GM12878 (cell line): ENCODE measurements around the gene SHROOM1. TPM values are rescaled to one million over a fixed set of nuclear protein-coding genes. Genes with fewer than 3 reads are reported as not detected.

Source experiments
- ATAC-seq: fragments of 200-7000 bp; cut with Tn5 transposase; 3 replicates; pipeline ENCODE4 v1.9.1; 2020; ENCODE audit warnings: mild to moderate bottlenecking, moderate library complexity
- BruUV-seq: library from RNA; stranded (reverse); fragments of 400-500 nt; replicated peaks from 2 replicates; lab custom pipeline; 2021; lab: Mats Ljungman, UMichigan
- CTCF ChIA-PET: fragments of 300-600 bp; sonication (Branson Sonifier 250); formaldehyde crosslinking; extraction: SDS; loops from one replicate; lab custom pipeline; 2021; ENCODE audit warnings: inconsistent platforms; lab: Yijun Ruan, JAX
- POLR2A ChIA-PET: fragments of 350-600 bp; formaldehyde crosslinking; extraction: SDS; loops from one replicate; lab custom pipeline; 2021; ENCODE audit warnings: inconsistent platforms; lab: Charles Lee
- RAD21 ChIA-PET: fragments of 300-600 bp; sonication (Branson Sonifier 250); formaldehyde crosslinking; loops from one replicate; lab custom pipeline; 2023; ENCODE audit warnings: antibody characterized with exemption; ENCODE audit not compliant: unreplicated experiment; lab: Charles Lee
- SMC1A ChIA-PET: fragments of 300-600 bp; sonication (Branson Sonifier 250); formaldehyde crosslinking; loops from one replicate; lab custom pipeline; 2023; ENCODE audit not compliant: unreplicated experiment, uncharacterized antibody; lab: Charles Lee
- DNase-seq: peaks from one replicate; pipeline ENCODE4 v3.0.0-alpha.2; 2011; ENCODE audit warnings: low read depth, low spot score
- FAIRE-seq: peaks from 3 replicates; lab custom pipeline; 2011; peaks lifted over from hg19 to GRCh38; lab: Jason Lieb, UNC
- H2AFZ ChIP-seq: 2 replicates; pipeline ENCODE4 v1.6.0; 2011; ENCODE audit warnings: low read depth, low read length, control low read depth; ENCODE audit not compliant: control insufficient read depth
- H3K27ac ChIP-seq: 2 replicates; pipeline ENCODE4 v1.5.1; 2011; ENCODE audit warnings: control low read depth; ENCODE audit not compliant: control insufficient read depth, insufficient read depth
- H3K27me3 ChIP-seq, 2 experiments: replicated peaks in 1 of 2; 2 replicates each; pipeline versions ENCODE4 v1.6.0 to v1.6.1; 2011; ENCODE audit warnings: low read length in 1 of 2; ENCODE audit not compliant: control insufficient read depth in 2 of 2, insufficient read depth in 2 of 2
- H3K36me3 ChIP-seq, 2 experiments: 2 replicates each; pipeline ENCODE4 v1.5.1; 2011; ENCODE audit warnings: low read length in 1 of 2; ENCODE audit not compliant: control insufficient read depth in 2 of 2, insufficient read depth in 2 of 2
- H3K4me1 ChIP-seq: 2 replicates; pipeline ENCODE4 v1.6.1; 2011; ENCODE audit warnings: mild to moderate bottlenecking, low read length, moderate library complexity, mixed read lengths; ENCODE audit not compliant: control insufficient read depth, insufficient read depth
- H3K4me2 ChIP-seq: 2 replicates; pipeline ENCODE4 v1.6.0; 2011; ENCODE audit warnings: control low read depth; ENCODE audit not compliant: control insufficient read depth, insufficient read depth
- H3K4me3 ChIP-seq: fragments of 200-600 bp; sonication (generic); 2 replicates; pipeline ENCODE4 v1.5.1; 2016
- H3K79me2 ChIP-seq: 2 replicates; pipeline ENCODE4 v1.6.0; 2011; ENCODE audit warnings: low read length; ENCODE audit not compliant: control insufficient read depth, insufficient read depth
- H3K9ac ChIP-seq: 2 replicates; pipeline ENCODE4 v1.8.0; 2011; ENCODE audit warnings: low read length, control low read depth, mixed read lengths; ENCODE audit not compliant: control insufficient read depth, insufficient read depth
- H3K9me3 ChIP-seq: replicated peaks from 3 replicates; pipeline ENCODE4 v1.5.1; 2011; ENCODE audit warnings: mild to moderate bottlenecking, low read length; ENCODE audit not compliant: control insufficient read depth, insufficient read depth
- H4K20me1 ChIP-seq: 2 replicates; pipeline ENCODE4 v1.6.0; 2011; ENCODE audit not compliant: control insufficient read depth, insufficient read depth
- ASH2L ChIP-seq: fragments of 300-600, 200-600 bp; sonication (generic); IDR thresholded peaks from 2 replicates; pipeline ENCODE4 v1.6.1; 2017; ENCODE audit warnings: low read depth, mild to moderate bottlenecking, borderline replicate concordance
- ATF2 ChIP-seq: IDR thresholded peaks from 2 replicates; pipeline ENCODE4 v1.6.1; 2012; ENCODE audit warnings: low read length, inconsistent platforms
- BACH1 ChIP-seq: fragments of 450-650 bp; IDR thresholded peaks from 2 replicates; pipeline ENCODE4 v1.6.1; 2017; ENCODE audit warnings: mild to moderate bottlenecking, borderline replicate concordance
- BCL11A ChIP-seq: IDR thresholded peaks from 2 replicates; pipeline ENCODE4 v1.6.1; 2011; ENCODE audit warnings: low read depth, low read length
- BCL3 ChIP-seq: IDR thresholded peaks from 2 replicates; pipeline ENCODE4 v1.6.1; 2011; ENCODE audit warnings: borderline replicate concordance, low read depth, mild to moderate bottlenecking, moderate library complexity, low read length; ENCODE audit not compliant: insufficient read depth, poor library complexity, severe bottlenecking
- CREM ChIP-seq: IDR thresholded peaks from 2 replicates; pipeline ENCODE4 v1.6.1; 2014; ENCODE audit warnings: antibody characterized with exemption, low read depth
- IKZF2 ChIP-seq, 2 experiments: fragments of 450-650 bp; IDR thresholded peaks; 2 replicates each; pipeline ENCODE4 v1.6.1; 2017; ENCODE audit warnings: mild to moderate bottlenecking in 2 of 2, moderate library complexity in 2 of 2
- IRF4 ChIP-seq: IDR thresholded peaks from 2 replicates; pipeline ENCODE4 v1.6.1; 2011; ENCODE audit warnings: low read depth, low read length
- MXI1 ChIP-seq: fragments of 150-350 bp; IDR thresholded peaks from 2 replicates; pipeline ENCODE4 v1.6.1; 2011; ENCODE audit warnings: low read depth, mild to moderate bottlenecking, inconsistent platforms, low read length, improper control_type of control experiment
- NFXL1 ChIP-seq: fragments of 450-650 bp; IDR thresholded peaks from 2 replicates; pipeline ENCODE4 v1.6.1; 2017; ENCODE audit warnings: antibody characterized with exemption, mild to moderate bottlenecking, borderline replicate concordance
- NR2C2 ChIP-seq: IDR thresholded peaks from 2 replicates; pipeline ENCODE4 v1.6.1; 2011; ENCODE audit warnings: borderline replicate concordance, low read depth; ENCODE audit not compliant: control insufficient read depth, insufficient read length
- NRF1 ChIP-seq: conservative IDR thresholded peaks from 2 replicates; pipeline ENCODE4 v1.6.1; 2011; ENCODE audit warnings: mild to moderate bottlenecking, low read depth, low read length, improper control_type of control experiment
- SP1 ChIP-seq: IDR thresholded peaks from one replicate; pipeline ENCODE4 v1.6.1; 2011; ENCODE audit warnings: low read depth, low read length
- YBX1 ChIP-seq: fragments of 450-650 bp; IDR thresholded peaks from 2 replicates; pipeline ENCODE4 v1.6.1; 2016; ENCODE audit warnings: antibody characterized with exemption
- ZBTB33 ChIP-seq: fragments of 450-650 bp; IDR thresholded peaks from 2 replicates; pipeline ENCODE4 v1.6.1; 2017; ENCODE audit warnings: mild to moderate bottlenecking
- ZNF217 ChIP-seq: fragments of 450-650 bp; IDR thresholded peaks from 2 replicates; pipeline ENCODE4 v1.6.1; 2017; ENCODE audit warnings: antibody characterized with exemption, mild to moderate bottlenecking
- ZZZ3 ChIP-seq: IDR thresholded peaks from 2 replicates; pipeline ENCODE4 v1.6.1; 2011; ENCODE audit warnings: low read depth; ENCODE audit not compliant: control insufficient read depth, insufficient read length
- WGBS: methylation state at CpG from one replicate; pipeline ENCODE4 v1.1.6; 2016; ENCODE audit warnings: low lambda C conversion rate; ENCODE audit not compliant: insufficient replicate concordance, insufficient coverage; ENCODE audit errors: missing lambda C conversion rate; 5-methylcytosine and 5-hydroxymethylcytosine counted together
- in situ Hi-C: fragments of 300-500 bp; cut with MboI; formaldehyde crosslinking; loops from 9 replicates; pipeline ENCODE4 v1.14.3; 2018; ENCODE audit warnings: mixed read lengths
- intact Hi-C: fragments of 100-400 bp; cut with micrococcal nuclease; formaldehyde crosslinking; loops from one replicate; pipeline ENCODE4 v1.14.2; 2022; ENCODE audit not compliant: unreplicated experiment
- polyA plus RNA-seq, 11 experiments: library from polyadenylated mRNA; depleted of rRNA in 4 of 11; unstranded in 6 of 11; stranded (reverse) in 5 of 11; fragments of >200 nt; fragmentation: Nextera tagmentation in 4 of 11; fragmentation: Illumina TruSeq in 1 of 11; extraction: Ambion mirVana in 4 of 11; extraction: Trizol in 1 of 11; gene quantifications; 1 replicate in 1 of 11; 2 replicates in 10 of 11; pipeline versions ENCODE4 v1.2.1 to v1.2.3, GENCODE V29; 2011 to 2016; ENCODE audit warnings: inconsistent platforms in 2 of 11, missing spikeins in 2 of 11, low read depth in 1 of 11
- total RNA-seq, 4 experiments: library from RNA; depleted of rRNA in 3 of 4; stranded (reverse); fragments of >200 nt in 3 of 4; fragmentation: Illumina TruSeq in 1 of 4; extraction: Trizol in 1 of 4; gene quantifications; 2 replicates each; pipeline versions ENCODE4 v1.2.1 to v1.2.3, GENCODE V29; 2013 to 2021

The SHROOM1 gene
- total and polyA plus RNA-seq, 10 of the 15 experiments (the other 5 are each of a cell fraction or from before 2014, with no cell fraction given) = 0.05 to 3.9 (median 1.3) TPM

- TF ChIP-seq BCL3 (no peak), NR2C2 (no peak), SP1 (no peak), IRF4 (no peak), BACH1 (no peak), MXI1 (no peak), ASH2L (no peak), NFXL1 (no peak), NRF1 (no peak)
Measured at GRCh38 chr5:132822650-132823480, 7.6 kb downstream of the SHROOM1 start (continued).

GRCh38 chr5:132821791-132822190 is 8.7 kb downstream of the SHROOM1 start:
- FAIRE-seq = no peak
- intact Hi-C loops = loop anchor here (2.0 to 5.0 kb wide), 4 partner anchors 71 to 321 kb away; partner anchors contain the start of gene KIF3A
- CTCF ChIA-PET = interaction anchor here (0.6 to 7.7 kb wide), 12 partner anchors 14 to 320 kb away, joined by 3 to 159 read pairs (median 25); partner anchors contain the start of gene CCNI2

More at GRCh38 chr5:132821791-132822190, 8.7 kb downstream of the SHROOM1 start:
- Histone ChIP-seq H4K20me1 (no peaks in the 10 kb centered on the region), H3K27me3 (peaks cover 0 to 2% of the 10 kb centered on the region in 2 experiments; a peak in 3 of 4 replicates), H2AFZ (no peak overlapping the region), H3K4me3 (no peak overlapping the region), H3K9ac (no peak overlapping the region), H3K4me1 (no peaks in the 10 kb centered on the region; the same call in 1 of the 2 replicates), H3K79me2 (no peaks in the 10 kb centered on the region), H3K27ac (no peak overlapping the region), H3K36me3 (no peaks in the 10 kb centered on the region), H3K4me2 (no peak overlapping the region), H3K9me3 (no peaks in the 10 kb centered on the region)
- no TSS peak for BruUV-seq
- POLR2A ChIA-PET = interaction anchor here (6.2 kb wide), 1 partner anchor 15 kb away, joined by 41 read pairs; no protein-coding TSS in a partner anchor
- 100% methylated on average over 1 of the region's 1 CpG for WGBS
- SMC1A ChIA-PET = interaction anchor here (0.7 to 10.9 kb wide), 7 partner anchors 13 to 315 kb away, joined by 3 to 129 read pairs (median 55); no protein-coding TSS in a partner anchor
- RAD21 ChIA-PET = interaction anchor here (1.5 to 7.7 kb wide), 7 partner anchors 13 to 321 kb away, joined by 3 to 106 read pairs (median 30); partner anchors contain the start of gene CCNI2
- no peak for TF ChIP-seq ATF2
- no peak for TF ChIP-seq YBX1
- no peak for TF ChIP-seq IKZF2 (IDR thresholded peaks at IDR 0.05)
- TF ChIP-seq CREM = no peak
- no peak for TF ChIP-seq ZBTB33
- no peak for TF ChIP-seq BCL11A
- no peak for TF ChIP-seq ZNF217
- no peak for TF ChIP-seq ZZZ3
- in situ Hi-C loops = loop anchor here (10.0 kb wide), 1 partner anchor 297 kb away; no protein-coding TSS in a partner anchor
- ATAC-seq = no peak
- no peak for DNase-seq
